NCI-H345 (cell line): ENCODE results near the gene ZSWIM4.
"Not testable (repeated sequence)": the region's sequence is repeated elsewhere in the genome, so short reads cannot be mapped to it uniquely, and the experiment has no call there.

Experiments used
- DNase-seq: peaks from one replicate; lab custom pipeline; 2025; lab: John Stamatoyannopoulos, UW

Gene ZSWIM4

GRCh38 chr19:13850910-13851733 lies 55.9 kb downstream of the ZSWIM4 start:
- DNase-seq = no peak

DNA sequence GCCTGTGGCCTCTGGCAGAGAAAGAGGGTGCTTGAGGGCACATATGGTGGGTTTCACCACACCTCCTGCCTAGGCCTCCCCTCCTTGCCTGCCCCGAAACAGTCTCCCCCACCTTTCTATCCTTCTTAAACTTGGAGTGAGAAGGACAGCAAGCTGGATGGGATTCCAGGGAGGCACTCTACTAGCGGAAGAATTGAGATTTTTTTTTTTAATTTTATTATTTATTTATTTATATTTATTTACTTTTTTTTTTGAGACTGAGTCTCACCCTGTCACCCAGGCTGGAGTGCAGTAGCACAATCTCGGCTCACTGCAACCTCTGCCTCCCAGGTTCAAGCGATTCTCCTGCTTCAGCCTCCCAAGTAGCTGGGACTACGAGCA lies 56.5 kb downstream of the ZSWIM4 start:
- not testable (repeated sequence) for DNase-seq

GRCh38 chr19:13852171-13852707 lies 57.0 kb downstream of the ZSWIM4 start:
- not testable (repeated sequence) for DNase-seq

- DNase-seq = no peak
Measured at GRCh38 chr19:13856497-13856896, 61.3 kb downstream of the ZSWIM4 start.

GRCh38 chr19:13859361-13859880 lies 64.2 kb downstream of the ZSWIM4 start:
- no peak for DNase-seq

DNA sequence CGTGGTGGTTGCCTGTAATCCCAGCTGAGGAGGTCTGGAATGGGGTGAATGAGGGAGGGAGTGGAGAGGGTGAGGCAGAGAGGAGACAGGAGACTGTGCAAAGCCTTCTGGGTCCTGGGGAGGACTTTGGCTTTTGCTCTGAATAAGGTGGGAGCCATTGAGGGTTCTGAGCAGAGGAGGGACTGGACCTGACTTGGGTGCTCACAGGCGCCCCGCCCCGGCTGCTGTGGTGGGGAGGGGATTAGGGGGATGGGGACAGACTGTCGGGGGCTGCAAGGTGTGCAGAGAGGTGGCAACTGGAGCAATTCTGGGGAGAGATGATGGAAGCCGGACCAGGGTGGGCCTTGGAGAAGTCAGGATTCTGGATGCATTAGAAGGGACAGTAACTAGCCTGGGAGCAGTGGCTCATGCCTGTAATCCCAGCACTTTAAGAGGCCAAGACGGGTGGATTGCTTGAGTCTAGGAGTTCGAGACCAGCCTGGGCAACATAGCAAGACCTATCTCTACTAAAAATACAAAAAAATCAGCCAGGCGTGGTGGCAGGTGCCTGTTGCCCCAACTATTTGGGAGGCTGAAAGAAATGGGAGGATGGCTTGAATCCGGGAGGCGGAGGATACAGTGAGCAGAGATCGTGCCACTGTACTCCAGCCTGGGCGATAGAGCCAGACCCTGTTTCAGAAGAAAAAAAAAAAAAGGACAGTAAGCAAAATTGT lies 65.6 kb downstream of the ZSWIM4 start:
- DNase-seq = no peak

- no peak for DNase-seq
Measured at GRCh38 chr19:13861392-13861713, 66.1 kb downstream of the ZSWIM4 start.

DNA sequence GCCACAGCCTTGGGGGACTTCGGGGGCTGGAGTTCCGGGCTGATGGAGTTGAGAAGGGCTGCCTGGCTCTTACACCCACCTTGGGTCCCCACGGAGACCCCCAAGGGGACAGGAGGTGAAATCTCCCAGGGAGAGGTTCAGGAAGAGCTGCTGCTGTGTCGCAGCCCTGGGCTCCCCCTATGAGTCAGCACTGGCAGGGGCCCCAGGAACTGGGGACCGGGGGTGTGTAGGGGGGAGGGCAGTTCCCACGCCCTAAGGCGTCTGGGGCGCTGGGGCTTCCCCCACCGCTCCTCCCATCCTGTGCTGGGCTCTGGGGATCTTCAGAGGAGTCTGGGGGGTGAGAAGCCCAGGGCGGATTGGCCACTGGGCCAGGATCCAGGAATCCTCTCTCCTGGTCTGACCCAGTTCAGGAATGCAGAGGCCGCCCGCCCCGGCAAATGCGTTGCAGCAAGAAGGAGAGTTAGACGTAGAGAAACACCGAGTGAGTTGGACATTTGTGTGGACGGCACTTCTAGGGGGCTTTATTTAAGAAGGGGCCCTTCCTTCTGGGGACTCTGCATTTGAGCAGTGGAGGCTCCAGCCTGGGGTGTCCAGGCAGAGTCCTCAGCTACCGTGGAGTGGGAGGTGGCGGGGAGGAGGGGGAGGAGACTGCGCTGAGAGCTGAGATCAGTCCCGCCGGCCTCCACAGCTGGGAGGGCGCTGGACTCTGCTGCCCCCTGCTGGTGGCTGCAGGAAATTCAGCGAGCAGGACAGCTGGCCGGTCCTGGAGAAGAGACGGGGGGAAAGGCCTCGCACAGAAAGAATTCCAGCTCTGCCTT lies 66.7 kb downstream of the ZSWIM4 start:
- DNase-seq = peak; percentile 70

GRCh38 chr19:13864046-13864666 lies 68.9 kb downstream of the ZSWIM4 start:
- DNase-seq = no peak

- DNase-seq = no peak
Measured at GRCh38 chr19:13864667-13865570, 69.7 kb downstream of the ZSWIM4 start.

- no peak for DNase-seq
Measured at GRCh38 chr19:13865571-13866462, 70.6 kb downstream of the ZSWIM4 start.

GRCh38 chr19:13866463-13867046 lies 71.3 kb downstream of the ZSWIM4 start:
- DNase-seq = no peak

GRCh38 chr19:13868663-13869062 lies 73.4 kb downstream of the ZSWIM4 start:
- DNase-seq = no peak

DNA sequence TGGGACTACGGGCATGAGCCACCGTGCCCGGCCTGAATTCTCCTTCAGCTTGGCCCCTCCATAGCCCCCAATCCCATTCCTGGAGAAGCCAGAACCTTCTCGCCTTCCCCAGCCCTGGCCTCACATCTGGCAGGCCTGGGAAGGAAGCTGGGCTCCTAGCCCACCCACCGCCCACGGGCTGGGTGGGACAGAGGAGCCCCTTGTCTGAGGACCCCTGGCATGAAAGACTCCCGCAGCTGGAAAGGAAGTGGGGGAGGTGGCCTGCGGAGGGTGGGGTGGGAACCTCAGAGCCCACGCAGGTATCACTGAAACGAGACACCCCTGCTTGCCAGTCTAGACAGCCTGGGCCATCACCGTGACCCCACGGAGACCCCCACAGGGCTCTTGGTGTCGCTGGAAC lies 74.0 kb downstream of the ZSWIM4 start:
- DNase-seq = no peak

- DNase-seq = no peak
Measured at GRCh38 chr19:13870873-13871272, 75.6 kb downstream of the ZSWIM4 start.

GRCh38 chr19:13872339-13872694 lies 77.1 kb downstream of the ZSWIM4 start:
- DNase-seq = no peak

DNA sequence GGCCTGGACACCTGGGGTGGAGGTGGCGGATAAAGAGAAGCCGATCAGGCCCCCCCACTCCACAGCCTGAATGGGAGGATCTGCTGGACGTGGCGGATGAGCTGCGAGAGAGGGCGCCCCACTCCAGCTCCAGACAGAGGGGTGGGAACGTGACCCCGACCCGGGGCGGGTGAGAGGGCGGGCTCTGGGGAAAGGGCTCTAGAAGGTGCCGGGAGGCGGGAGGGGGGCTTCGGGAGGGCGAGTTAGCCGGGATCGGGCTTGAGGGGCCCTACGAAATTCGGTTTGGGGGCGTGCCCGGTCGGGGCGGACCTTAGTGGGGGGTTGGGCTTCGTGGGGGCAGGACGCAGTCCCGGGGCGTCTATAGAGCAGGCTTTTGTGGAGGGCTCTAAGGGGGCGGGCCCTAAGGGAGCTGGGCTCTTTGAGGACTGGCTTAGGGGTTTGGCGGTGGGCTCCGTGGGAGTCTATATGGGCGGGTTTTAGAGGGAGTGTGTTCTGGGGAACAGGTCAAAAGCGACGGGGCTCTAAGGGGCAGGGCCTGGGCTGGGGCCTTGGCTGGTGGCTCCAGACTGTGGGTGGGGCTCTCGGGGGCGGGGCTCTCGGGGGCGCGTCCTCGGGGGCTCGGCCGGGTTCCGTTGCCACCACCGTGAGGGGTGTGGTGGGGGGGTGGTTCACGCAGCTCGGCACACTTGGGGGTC lies 77.6 kb downstream of the ZSWIM4 start:
- no peak for DNase-seq

DNA sequence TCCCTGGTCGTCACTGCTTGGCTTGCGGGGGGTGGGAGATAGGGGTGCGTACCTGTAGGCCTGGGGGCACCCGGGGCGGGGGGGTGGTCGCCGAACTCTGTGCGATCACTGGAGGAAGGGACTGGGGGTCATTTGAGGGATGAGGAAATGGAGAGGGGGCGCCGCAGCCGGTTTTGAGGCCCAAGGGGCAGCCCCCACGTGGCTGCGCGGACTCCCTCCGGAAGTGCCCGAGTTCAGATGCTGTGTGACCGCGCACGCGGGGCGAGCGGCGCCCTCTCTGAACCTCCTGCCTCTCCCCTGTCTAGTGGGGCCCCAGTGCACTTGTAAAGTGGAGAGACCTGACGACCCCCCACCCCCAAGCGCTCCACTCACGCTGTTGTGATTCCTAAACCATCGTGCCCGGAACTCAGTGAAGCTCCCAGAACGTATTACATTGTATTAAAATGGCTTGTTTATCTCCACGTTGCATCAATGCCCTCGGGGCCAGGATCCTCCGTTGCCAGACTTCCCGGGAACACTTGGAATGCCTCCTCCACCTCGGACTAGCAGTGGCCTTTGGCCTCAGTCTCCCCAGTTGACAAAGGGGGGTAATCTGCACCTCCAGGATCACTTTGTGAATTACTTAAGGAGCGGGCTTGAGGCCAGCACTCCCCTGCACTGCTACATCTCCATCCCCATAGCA lies 78.7 kb downstream of the ZSWIM4 start:
- no peak for DNase-seq
